ENCODE measurements around the gene PARL. TPM values are rescaled to one million over a fixed set of nuclear protein-coding genes. Genes with fewer than 3 reads are reported as not detected.
A peak's percentile ranks its signal among the peaks of the same experiment; 100 is the strongest.

Gene PARL
- total and polyA plus RNA-seq, 2 of the 13 experiments (the other 11 are each of a cell fraction or from before 2014, with no cell fraction given), result 46.3 to 58.6 TPM

DNA sequence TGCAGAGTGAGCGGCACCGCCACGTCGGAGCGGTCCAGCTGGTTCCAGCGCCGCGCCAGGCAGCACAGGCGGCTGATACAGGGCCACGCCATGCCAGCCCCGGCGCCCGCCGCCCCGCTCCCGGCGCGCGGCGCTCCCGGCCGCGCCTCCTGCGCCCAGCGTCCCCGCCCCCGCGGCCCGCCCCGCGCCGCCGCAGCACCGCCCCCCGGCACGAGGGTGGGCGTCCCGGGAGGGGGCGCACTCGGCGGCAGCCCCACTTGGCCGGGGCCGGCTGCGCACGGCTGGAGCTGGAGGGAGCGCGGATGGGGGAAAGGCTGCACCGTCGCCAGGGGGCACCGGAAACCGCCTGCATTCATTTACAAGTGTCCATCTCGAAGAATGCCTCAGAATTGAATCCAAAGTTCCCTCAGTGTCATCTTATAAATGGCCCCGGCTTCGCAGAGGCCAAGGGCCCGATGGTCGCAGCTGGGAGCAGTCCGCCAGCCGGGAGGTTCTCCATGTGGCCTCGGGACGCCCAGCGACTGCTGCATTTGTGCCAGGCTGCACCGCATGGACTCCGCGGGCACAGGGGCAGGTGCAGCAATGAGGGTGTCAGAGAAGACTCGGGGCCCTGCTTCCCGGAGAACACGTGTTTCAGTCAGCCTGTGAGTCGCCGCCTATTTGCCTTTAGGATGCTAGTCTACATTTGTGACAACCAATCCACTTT lies 59.1 kb downstream of the PARL start, which contains the start of gene MAP6D1 (continued):
- TF ChIP-seq NFIC (IDR thresholded peaks at IDR 0.05; ENCODE audit: low read length), result no peak
- no peak for TF ChIP-seq SP2 (CRISPR knock-in tag; IDR thresholded peaks at IDR 0.05)

DNA sequence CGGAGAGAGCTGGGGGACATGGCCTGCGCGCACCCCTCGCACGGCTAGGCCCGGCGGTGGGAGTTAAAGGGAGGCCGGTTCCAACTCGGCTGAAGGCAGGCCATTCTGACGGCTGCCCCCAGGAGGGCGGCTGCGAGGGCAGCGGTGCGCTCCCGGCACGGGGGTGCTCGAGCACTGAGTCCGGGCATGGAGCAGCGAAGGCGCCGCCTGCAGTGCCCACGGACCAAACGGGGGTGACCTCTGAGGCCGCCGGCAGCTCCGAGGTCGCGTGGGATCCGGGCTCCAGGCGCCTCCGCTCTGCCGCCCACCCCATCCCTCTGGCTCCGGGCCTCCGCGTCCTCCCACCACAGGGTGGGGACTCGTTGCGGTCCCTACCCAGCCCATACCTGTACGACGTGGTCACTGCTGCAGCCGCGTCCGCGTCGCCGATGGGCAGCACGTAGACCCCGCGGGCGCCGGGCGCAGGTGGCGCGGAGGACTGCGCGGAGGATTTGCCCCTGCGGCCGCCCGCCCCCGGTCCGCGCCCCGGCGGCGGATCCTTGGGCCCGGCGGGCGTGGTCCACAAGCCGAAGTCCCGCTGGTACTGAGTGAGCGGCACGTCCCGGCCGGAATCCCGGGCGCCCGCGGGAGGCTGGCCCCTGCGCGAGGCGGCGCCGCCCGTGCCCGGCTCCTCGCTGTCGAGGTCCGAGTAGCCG lies 59.8 kb downstream of the PARL start:
- DNase-seq (ENCODE audit: low spot score), result no peak
- no TSS peak for BruUV-seq (replicated peaks)
- no peaks in the 10 kb centered on the region for H3K27me3 ChIP-seq (ENCODE audit: control insufficient read depth in 1 of 2, insufficient read depth in 2 of 2, low read length in 2 of 2)
- H3K27ac ChIP-seq (ENCODE audit: extremely low read length, insufficient read depth, low read length), result no peak overlapping the region
- no peaks in the 10 kb centered on the region for H3K79me2 ChIP-seq (ENCODE audit: insufficient read depth, low read length)
- WGBS (ENCODE audit: low lambda C conversion rate), result 97% methylated on average over 14 of the region's 88 CpGs
- H2AFZ ChIP-seq (ENCODE audit: low read length), result no peak overlapping the region
- H3K9me3 ChIP-seq (ENCODE audit: low read length), result no peaks in the 10 kb centered on the region
- in situ Hi-C loops (cut with HindIII; ENCODE audit: extremely low pct_ligation_motif_present, low pct_unique_long_range_greater_than_20kb), result no loop called here
- H3K4me2 ChIP-seq (ENCODE audit: low read depth, low read length), result no peak overlapping the region
- intact Hi-C loops (cut with micrococcal nuclease; ENCODE audit: unreplicated experiment), result no loop called here
- no peak for FAIRE-seq
- H3K4me3 ChIP-seq (replicated peaks in 1 of 3; ENCODE audit: insufficient read depth in 1 of 3, low read depth in 2 of 3, low read length in 3 of 3), result no peak overlapping the region
- ChIA-PET POLR2A (no interaction called here), CTCF (ENCODE audit: low intra/inter-chr PET ratio, low total read pairs) (no interaction called here)
- peaks cover 10 to 19% of the 10 kb centered on the region in 2 experiments; a peak in 4 of 5 replicates for H3K36me3 ChIP-seq (replicated peaks in 1 of 2; ENCODE audit: control insufficient read depth in 1 of 2, insufficient read depth in 2 of 2, low read length in 2 of 2)
- TF ChIP-seq TAF1 (CRISPR knock-in tag; IDR thresholded peaks at IDR 0.05) (no peak), KLF11 (CRISPR knock-in tag; IDR thresholded peaks at IDR 0.05) (no peak), ZNF232 (CRISPR knock-in tag; IDR thresholded peaks at IDR 0.05; ENCODE audit: borderline replicate concordance) (no peak), CCDC6 (CRISPR knock-in tag; IDR thresholded peaks at IDR 0.05) (no peak), ZNF761 (CRISPR knock-in tag; conservative IDR thresholded peaks at IDR 0.05) (no peak), ZNF747 (CRISPR knock-in tag; IDR thresholded peaks at IDR 0.05; ENCODE audit: borderline replicate concordance) (no peak), AGO2 (optimal IDR thresholded peaks at IDR 0.05; ENCODE audit: low read depth, low read length) (peak; percentile 20)
- no peak overlapping the region for H3K9ac ChIP-seq (ENCODE audit: insufficient read depth, low read depth, low read length)
- no peaks in the 10 kb centered on the region for H3K4me1 ChIP-seq (ENCODE audit: insufficient read depth, low read length)
- H4K20me1 ChIP-seq (ENCODE audit: insufficient read depth, low read length), result no peaks in the 10 kb centered on the region
- ATAC-seq, result no peak

All from HepG2 (cell line).